ENCODE results near the gene DIPK1B. TPM values are rescaled to one million over a fixed set of nuclear protein-coding genes. Genes with fewer than 3 reads are reported as not detected.

The DIPK1B gene
- total and polyA plus RNA-seq, 2 donors (not counting 3 experiments of a cell fraction or from before 2014, with no cell fraction given) = 253 to 441 TPM

DNA sequence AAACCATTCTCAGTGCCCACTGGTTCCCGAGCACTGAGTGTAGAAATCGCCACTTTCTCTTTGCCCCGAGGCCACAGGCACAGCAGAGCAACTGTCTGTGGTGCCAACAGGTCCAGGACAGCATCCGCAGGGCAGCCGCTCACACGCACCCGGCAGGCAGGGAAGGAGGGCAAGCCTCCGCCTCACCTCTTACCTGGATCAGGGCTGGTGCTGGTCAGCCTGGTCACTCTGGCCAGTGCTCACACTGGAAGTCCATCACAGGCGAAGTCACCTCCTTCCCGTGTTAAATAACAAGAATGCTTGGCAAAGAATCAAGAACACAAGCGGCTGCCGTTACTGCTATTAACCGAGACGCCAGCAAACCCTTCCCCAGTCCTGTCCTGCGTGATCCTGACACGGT lies 13.7 kb downstream of the DIPK1B start:
- Histone ChIP-seq H3K9me1 (replicated peaks; ENCODE audit: control insufficient read depth, extremely low read depth, insufficient read depth, low read length) (no peaks in the 10 kb centered on the region), H3K27me3 (ENCODE audit: control insufficient read depth in 2 of 2, insufficient read depth in 2 of 2, low read length in 2 of 2) (no peaks in the 10 kb centered on the region), H3K27ac (ENCODE audit: insufficient read depth, low read depth, low read length) (peak overlapping the region; percentile 30), H3K4me3 (replicated peaks in 1 of 3; ENCODE audit: insufficient read depth in 1 of 3, low read depth in 1 of 3, low read length in 3 of 3) (peak overlapping the region; percentile 18 to 89 (median 70)), H4K20me1 (replicated peaks; ENCODE audit: control insufficient read depth, extremely low read depth, insufficient read depth, low read length) (no peaks in the 10 kb centered on the region), H3K36me3 (ENCODE audit: control insufficient read depth in 2 of 2, extremely low read depth in 1 of 2, insufficient read depth in 2 of 2, low read length in 2 of 2) (peaks cover 12 to 36% of the 10 kb centered on the region in 2 experiments), H3K9ac (replicated peaks; ENCODE audit: extremely low read depth, insufficient read depth, low read length) (peak overlapping the region; percentile 67), H3K9me3 (replicated peaks; ENCODE audit: control insufficient read depth, insufficient read depth, low read length) (no peaks in the 10 kb centered on the region), H2AFZ (ENCODE audit: low read depth, low read length) (no peak overlapping the region), H3K4me2 (ENCODE audit: insufficient read depth, low read length) (peak overlapping the region; percentile 67), H3K4me1 (ENCODE audit: control insufficient read depth, extremely low read depth, insufficient read depth, low read length) (peaks cover 48% of the 10 kb centered on the region), H3K79me2 (ENCODE audit: control insufficient read depth, insufficient read depth, low read length) (peaks cover 81% of the 10 kb centered on the region)
- peak; percentile 62 for FAIRE-seq
- TF ChIP-seq, protein P1, sequence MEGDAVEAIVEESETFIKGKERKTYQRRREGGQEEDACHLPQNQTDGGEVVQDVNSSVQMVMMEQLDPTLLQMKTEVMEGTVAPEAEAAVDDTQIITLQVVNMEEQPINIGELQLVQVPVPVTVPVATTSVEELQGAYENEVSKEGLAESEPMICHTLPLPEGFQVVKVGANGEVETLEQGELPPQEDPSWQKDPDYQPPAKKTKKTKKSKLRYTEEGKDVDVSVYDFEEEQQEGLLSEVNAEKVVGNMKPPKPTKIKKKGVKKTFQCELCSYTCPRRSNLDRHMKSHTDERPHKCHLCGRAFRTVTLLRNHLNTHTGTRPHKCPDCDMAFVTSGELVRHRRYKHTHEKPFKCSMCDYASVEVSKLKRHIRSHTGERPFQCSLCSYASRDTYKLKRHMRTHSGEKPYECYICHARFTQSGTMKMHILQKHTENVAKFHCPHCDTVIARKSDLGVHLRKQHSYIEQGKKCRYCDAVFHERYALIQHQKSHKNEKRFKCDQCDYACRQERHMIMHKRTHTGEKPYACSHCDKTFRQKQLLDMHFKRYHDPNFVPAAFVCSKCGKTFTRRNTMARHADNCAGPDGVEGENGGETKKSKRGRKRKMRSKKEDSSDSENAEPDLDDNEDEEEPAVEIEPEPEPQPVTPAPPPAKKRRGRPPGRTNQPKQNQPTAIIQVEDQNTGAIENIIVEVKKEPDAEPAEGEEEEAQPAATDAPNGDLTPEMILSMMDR (IDR thresholded peaks at IDR 0.05; ENCODE audit: extremely low read depth in 1 of 2, insufficient read depth in 1 of 2, low read depth in 1 of 2, low read length in 2 of 2) = no peak
- TF ChIP-seq FOS (IDR thresholded peaks at IDR 0.05; ENCODE audit: borderline replicate concordance, insufficient read depth, low read length) (no peak), GATA2 (IDR thresholded peaks at IDR 0.05; ENCODE audit: insufficient read depth, insufficient read length, low read depth, low read length) (no peak), POLR2A (IDR thresholded peaks at IDR 0.05; ENCODE audit: low read depth, low read length) (peak; percentile 61), EZH2 (IDR thresholded peaks at IDR 0.05; ENCODE audit: borderline replicate concordance, low read depth, low read length, severe bottlenecking) (no peak), JUN (IDR thresholded peaks at IDR 0.05; ENCODE audit: borderline replicate concordance, insufficient read depth, insufficient read length, low read depth) (no peak), MYC (IDR thresholded peaks at IDR 0.05; ENCODE audit: low read depth, low read length) (no peak), POLR2AphosphoS5 (IDR thresholded peaks at IDR 0.05; ENCODE audit: insufficient read depth, low read depth, low read length) (no peak)
- DNase-seq (ENCODE audit: low read depth, low spot score) = no peak
- POLR2A ChIA-PET = interaction anchor here (1.1 to 3.3 kb wide), 4 partner anchors 7 to 40 kb away, joined by 8 to 32 read pairs (median 15); partner anchors contain the start of gene AGPAT2
- dilution Hi-C loops (cut with MboI; ENCODE audit: extremely low pct_ligation_motif_present, low sequenced_read_pairs) (no loop called here), intact Hi-C loops (cut with micrococcal nuclease) (loop anchor here (5.0 kb wide), 1 partner anchor 66 kb away; the partner anchor contains the start of gene TMEM141)
- no TSS peak for BruUV-seq (replicated peaks)
- CTCF ChIA-PET = interaction anchor here (1.3 to 3.0 kb wide), 4 partner anchors 12 to 32 kb away, joined by 3 to 16 read pairs (median 6); partner anchors contain the start of gene LCN8
